BLaER1 (cell line): Measurements from ENCODE around the gene BZW2.

ENCODE experiments used
- H3K27ac ChIP-seq: shearing (Covaris generic); formaldehyde crosslinking; 2 replicates; pipeline ENCODE4 v1.8.1; 2022
- H3K27me3 ChIP-seq: shearing (Covaris generic); formaldehyde crosslinking; 2 replicates; pipeline ENCODE4 v1.8.1; 2022
- H3K36me3 ChIP-seq: shearing (Covaris generic); formaldehyde crosslinking; 2 replicates; pipeline ENCODE4 v1.8.1; 2022
- H3K4me1 ChIP-seq: shearing (Covaris generic); formaldehyde crosslinking; 2 replicates; pipeline ENCODE4 v1.8.1; 2022
- H3K4me2 ChIP-seq: shearing (Covaris generic); formaldehyde crosslinking; 2 replicates; pipeline ENCODE4 v1.8.1; 2022
- H3K4me3 ChIP-seq: shearing (Covaris generic); formaldehyde crosslinking; 2 replicates; pipeline ENCODE4 v1.8.1; 2022
- H3K9ac ChIP-seq: shearing (Covaris generic); formaldehyde crosslinking; 2 replicates; pipeline ENCODE4 v1.8.1; 2022
- H3K9me3 ChIP-seq: shearing (Covaris generic); formaldehyde crosslinking; 2 replicates; pipeline ENCODE4 v1.8.1; 2022
- H4K20me1 ChIP-seq: shearing (Covaris generic); formaldehyde crosslinking; 2 replicates; pipeline ENCODE4 v1.8.1; 2022
- Cebpa-rat ChIP-seq: shearing (Covaris generic); IDR thresholded peaks from 2 replicates; pipeline ENCODE4 v1.8.1; 2022

BZW2 gene

GRCh38 chr7:16691241-16691640, 45.3 kb downstream of the BZW2 start:
- Histone ChIP-seq H3K9ac (no peak overlapping the region), H3K4me3 (no peak overlapping the region), H4K20me1 (0 out of 2 replicates have a peak, but pooled peaks cover 11% of the 10 kb centered on the region), H3K4me1 (no peaks in the 10 kb centered on the region), H3K27me3 (no peaks in the 10 kb centered on the region), H3K36me3 (peaks cover 92% of the 10 kb centered on the region), H3K27ac (no peak overlapping the region), H3K4me2 (no peak overlapping the region), H3K9me3 (no peaks in the 10 kb centered on the region)
- TF ChIP-seq Cebpa-rat: no peak

DNA sequence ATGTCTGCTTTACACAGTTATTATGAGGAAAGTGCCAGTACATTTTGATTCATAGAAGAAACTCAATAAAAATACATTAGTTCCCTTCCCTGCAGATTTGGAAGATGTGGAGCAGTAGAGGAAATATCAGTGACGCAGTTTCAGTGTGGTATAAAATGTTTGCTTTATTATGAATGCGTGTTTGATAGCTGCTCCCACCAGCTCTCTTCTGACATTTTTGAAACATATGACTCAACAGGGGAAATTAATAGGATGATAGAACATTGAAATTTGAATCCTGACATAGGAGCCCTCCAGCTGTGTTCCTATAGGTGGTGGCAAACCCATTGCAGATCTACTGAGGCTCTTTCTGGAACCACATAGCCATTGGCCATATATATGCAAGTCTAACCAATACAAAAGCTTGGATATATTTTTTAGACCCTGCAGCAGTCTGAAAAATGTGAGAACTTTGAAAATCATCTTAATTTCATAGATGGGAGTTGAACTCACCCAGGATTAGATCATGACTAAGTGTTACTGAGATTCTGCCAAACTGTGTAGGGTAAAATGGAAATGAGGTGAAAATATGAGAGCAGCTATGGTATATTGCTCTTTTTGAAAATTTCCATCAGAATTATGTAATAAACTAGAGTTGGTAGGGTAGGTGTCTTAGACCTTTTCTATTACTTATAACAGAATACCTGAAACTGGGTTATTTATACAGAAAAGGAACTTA, 47.8 kb downstream of the BZW2 start:
- H3K4me1 ChIP-seq: no peaks in the 10 kb centered on the region
- TF ChIP-seq Cebpa-rat: no peak
- no peak overlapping the region for H3K4me2 ChIP-seq
- H3K27me3 ChIP-seq: no peaks in the 10 kb centered on the region
- no peak overlapping the region for H3K27ac ChIP-seq
- H3K4me3 ChIP-seq: no peak overlapping the region
- H3K9me3 ChIP-seq: no peaks in the 10 kb centered on the region
- 0 out of 2 replicates have a peak, but pooled peaks cover 11% of the 10 kb centered on the region for H4K20me1 ChIP-seq
- H3K9ac ChIP-seq: no peak overlapping the region
- H3K36me3 ChIP-seq: peaks cover 97% of the 10 kb centered on the region

DNA sequence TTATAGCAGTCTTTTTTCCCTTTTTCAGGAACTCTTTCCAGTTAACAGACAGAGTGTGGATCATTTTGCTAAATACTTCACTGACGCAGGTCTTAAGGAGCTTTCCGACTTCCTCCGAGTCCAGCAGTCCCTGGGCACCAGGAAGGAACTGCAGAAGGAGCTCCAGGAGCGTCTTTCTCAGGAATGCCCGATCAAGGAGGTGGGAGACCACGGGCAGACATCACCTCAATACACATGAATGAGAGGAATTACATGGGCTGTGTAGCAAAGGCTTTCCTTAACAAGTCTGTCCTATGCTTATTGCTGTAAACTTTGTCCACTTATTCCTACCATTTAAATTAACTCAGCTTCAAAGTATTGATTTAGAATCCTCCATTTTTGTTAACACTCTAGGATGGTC, 48.8 kb downstream of the BZW2 start:
- Histone ChIP-seq H3K4me3 (no peak overlapping the region), H3K4me1 (no peaks in the 10 kb centered on the region), H3K9ac (no peak overlapping the region), H4K20me1 (0 out of 2 replicates have a peak, but pooled peaks cover 11% of the 10 kb centered on the region), H3K36me3 (peaks cover 97% of the 10 kb centered on the region), H3K9me3 (no peaks in the 10 kb centered on the region), H3K4me2 (no peak overlapping the region), H3K27me3 (no peaks in the 10 kb centered on the region), H3K27ac (no peak overlapping the region)
- no peak for TF ChIP-seq Cebpa-rat

GRCh38 chr7:16695621-16696237, 49.7 kb downstream of the BZW2 start:
- no peak for TF ChIP-seq Cebpa-rat
- Histone ChIP-seq H3K27ac (no peak overlapping the region), H3K36me3 (peaks cover 97% of the 10 kb centered on the region), H3K4me3 (no peak overlapping the region), H3K27me3 (no peaks in the 10 kb centered on the region), H3K4me1 (no peaks in the 10 kb centered on the region), H4K20me1 (0 out of 2 replicates have a peak, but pooled peaks cover 11% of the 10 kb centered on the region), H3K9me3 (no peaks in the 10 kb centered on the region), H3K9ac (no peak overlapping the region), H3K4me2 (no peak overlapping the region)

DNA sequence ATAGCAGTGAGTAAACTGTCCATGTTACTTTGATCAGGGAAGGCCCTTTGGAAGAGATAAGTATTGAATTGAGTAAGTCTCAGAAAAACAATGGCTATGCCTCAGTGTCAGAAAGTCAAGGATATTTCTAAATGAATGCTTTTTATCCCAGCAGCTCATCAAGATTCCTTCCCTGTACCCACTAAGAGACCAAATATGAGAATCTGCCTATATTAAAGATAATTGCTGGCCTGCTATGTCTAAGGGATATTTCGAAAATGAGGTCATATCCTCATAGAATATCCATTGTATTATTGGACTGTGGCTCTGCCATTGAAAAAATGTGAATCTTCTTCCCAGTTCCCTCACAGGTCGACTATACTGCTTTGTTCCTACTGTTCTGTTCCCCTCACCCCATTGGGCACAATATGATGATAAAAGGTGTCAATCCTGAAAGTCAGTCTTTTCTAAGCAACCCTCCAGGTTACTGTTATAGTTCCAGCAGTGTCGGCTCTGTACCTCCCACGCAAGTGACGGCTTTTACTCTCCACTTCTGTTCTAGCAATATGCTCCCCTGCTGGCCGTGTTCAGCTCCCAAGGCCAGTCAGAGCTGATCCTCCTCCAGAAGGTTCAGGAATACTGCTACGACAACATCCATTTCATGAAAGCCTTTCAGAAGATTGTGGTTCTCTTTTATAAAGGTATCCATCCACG, 51.7 kb downstream of the BZW2 start:
- Histone ChIP-seq H3K4me2 (no peak overlapping the region), H4K20me1 (0 out of 2 replicates have a peak, but pooled peaks cover 11% of the 10 kb centered on the region), H3K36me3 (peaks cover 95% of the 10 kb centered on the region), H3K9me3 (no peaks in the 10 kb centered on the region), H3K27me3 (no peaks in the 10 kb centered on the region), H3K4me3 (no peak overlapping the region), H3K4me1 (no peaks in the 10 kb centered on the region), H3K27ac (no peak overlapping the region), H3K9ac (no peak overlapping the region)
- TF ChIP-seq Cebpa-rat: no peak

- H3K27me3 ChIP-seq: no peaks in the 10 kb centered on the region
- no peak for TF ChIP-seq Cebpa-rat
- H3K9me3 ChIP-seq: no peaks in the 10 kb centered on the region
- H3K4me1 ChIP-seq: no peaks in the 10 kb centered on the region
- H3K36me3 ChIP-seq: peaks cover 93% of the 10 kb centered on the region
- no peak overlapping the region for H3K9ac ChIP-seq
- no peak overlapping the region for H3K27ac ChIP-seq
- H3K4me3 ChIP-seq: no peak overlapping the region
- no peak overlapping the region for H3K4me2 ChIP-seq
- 0 out of 2 replicates have a peak, but pooled peaks cover 5% of the 10 kb centered on the region for H4K20me1 ChIP-seq
Observed at GRCh38 chr7:16698200-16698905, 52.4 kb downstream of the BZW2 start.

DNA sequence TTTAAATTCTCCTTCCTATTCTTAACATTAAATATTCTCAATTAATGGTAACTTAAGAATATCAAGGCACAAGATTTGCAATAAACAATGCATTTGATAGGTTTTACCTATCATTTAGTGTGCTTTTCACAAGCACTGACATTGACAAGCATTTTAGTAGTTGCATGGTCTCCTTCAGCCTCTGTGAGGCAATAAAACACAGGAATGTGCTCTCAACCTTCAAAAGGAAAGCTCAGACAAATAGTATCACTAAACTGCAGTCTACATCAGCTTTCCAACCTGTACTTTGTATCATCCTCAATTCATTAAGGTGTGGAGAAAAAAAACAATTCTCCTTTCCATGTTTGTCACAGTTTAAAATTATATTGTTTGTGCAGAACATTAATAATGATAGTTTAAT, 56.5 kb downstream of the BZW2 start:
- Histone ChIP-seq H3K9ac (no peak overlapping the region), H4K20me1 (no peaks in the 10 kb centered on the region), H3K27me3 (no peaks in the 10 kb centered on the region), H3K36me3 (peaks cover 94% of the 10 kb centered on the region), H3K27ac (no peak overlapping the region), H3K9me3 (peaks cover 9% of the 10 kb centered on the region; the same call in 1 of the 2 replicates), H3K4me1 (no peaks in the 10 kb centered on the region), H3K4me3 (no peak overlapping the region), H3K4me2 (no peak overlapping the region)
- TF ChIP-seq Cebpa-rat: no peak

GRCh38 chr7:16708511-16708910, 62.5 kb downstream of the BZW2 start:
- Histone ChIP-seq H3K9me3 (peaks cover 20% of the 10 kb centered on the region; the same call in 1 of the 2 replicates), H3K27ac (no peak overlapping the region), H3K4me2 (no peak overlapping the region), H3K4me1 (no peaks in the 10 kb centered on the region), H3K27me3 (no peaks in the 10 kb centered on the region), H3K36me3 (peaks cover 68% of the 10 kb centered on the region), H3K9ac (no peak overlapping the region), H4K20me1 (no peaks in the 10 kb centered on the region), H3K4me3 (no peak overlapping the region)
- TF ChIP-seq Cebpa-rat: no peak

DNA sequence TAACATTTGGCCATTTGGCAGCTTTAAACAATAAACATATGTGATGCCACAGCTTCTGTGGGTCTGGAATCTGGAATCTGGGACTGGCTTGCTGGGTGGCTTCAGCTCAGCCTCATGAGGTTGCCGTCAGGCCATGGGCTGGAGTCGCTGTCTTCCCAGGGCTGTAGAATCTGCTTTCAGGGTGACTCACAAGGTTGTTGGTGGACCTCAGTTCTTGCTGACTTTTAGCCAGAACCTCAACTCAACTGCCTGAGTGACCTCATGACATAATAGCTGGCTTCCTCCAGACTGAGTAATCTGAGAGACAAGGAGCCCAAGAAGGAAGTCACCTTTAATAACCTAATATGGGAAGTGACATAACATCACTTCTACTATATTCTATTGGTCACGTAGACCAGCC, 63.0 kb downstream of the BZW2 start:
- H3K27ac ChIP-seq: no peak overlapping the region
- H3K4me2 ChIP-seq: no peak overlapping the region
- H3K27me3 ChIP-seq: no peaks in the 10 kb centered on the region
- no peak overlapping the region for H3K9ac ChIP-seq
- H3K36me3 ChIP-seq: peaks cover 63% of the 10 kb centered on the region
- no peak overlapping the region for H3K4me3 ChIP-seq
- no peaks in the 10 kb centered on the region for H4K20me1 ChIP-seq
- no peak for TF ChIP-seq Cebpa-rat
- H3K4me1 ChIP-seq: no peaks in the 10 kb centered on the region
- H3K9me3 ChIP-seq: peaks cover 20% of the 10 kb centered on the region; the same call in 1 of the 2 replicates
